ENCODE data around the gene DCHS1. TPM values are rescaled to one million over a fixed set of nuclear protein-coding genes. Genes with fewer than 3 reads are reported as not detected.

Gene DCHS1
- total and polyA plus RNA-seq, 2 of the 13 experiments (the other 11 are each of a cell fraction or from before 2014, with no cell fraction given), result under 0.01 to 0.03 TPM

DNA sequence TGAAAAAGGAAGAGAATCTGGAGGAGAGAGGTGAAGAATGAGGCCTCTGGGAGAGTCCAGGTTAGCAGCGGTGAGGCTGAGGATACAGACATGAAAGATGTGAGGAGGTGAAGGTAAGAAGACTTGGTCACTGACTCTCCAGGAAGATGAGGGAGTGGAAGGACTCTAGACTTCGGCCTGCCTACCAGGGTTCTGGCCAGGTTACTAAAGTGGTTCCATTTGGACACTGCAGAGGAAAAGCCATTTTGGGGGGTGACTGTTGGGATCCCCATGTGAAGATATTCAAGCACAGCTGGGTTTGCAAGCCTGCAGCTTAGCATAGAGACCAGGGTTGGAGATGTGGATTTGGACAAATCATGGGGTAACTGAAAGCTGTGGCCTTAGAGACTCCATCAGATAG lies 7.8 kb downstream of the DCHS1 start (continued):
- TF ChIP-seq, protein P1, sequence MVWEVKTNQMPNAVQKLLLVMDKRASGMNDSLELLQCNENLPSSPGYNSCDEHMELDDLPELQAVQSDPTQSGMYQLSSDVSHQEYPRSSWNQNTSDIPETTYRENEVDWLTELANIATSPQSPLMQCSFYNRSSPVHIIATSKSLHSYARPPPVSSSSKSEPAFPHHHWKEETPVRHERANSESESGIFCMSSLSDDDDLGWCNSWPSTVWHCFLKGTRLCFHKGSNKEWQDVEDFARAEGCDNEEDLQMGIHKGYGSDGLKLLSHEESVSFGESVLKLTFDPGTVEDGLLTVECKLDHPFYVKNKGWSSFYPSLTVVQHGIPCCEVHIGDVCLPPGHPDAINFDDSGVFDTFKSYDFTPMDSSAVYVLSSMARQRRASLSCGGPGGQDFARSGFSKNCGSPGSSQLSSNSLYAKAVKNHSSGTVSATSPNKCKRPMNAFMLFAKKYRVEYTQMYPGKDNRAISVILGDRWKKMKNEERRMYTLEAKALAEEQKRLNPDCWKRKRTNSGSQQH (CRISPR knock-in tag; IDR thresholded peaks at IDR 0.05; ENCODE audit: low read depth), result no peak
- TF ChIP-seq, protein P2, sequence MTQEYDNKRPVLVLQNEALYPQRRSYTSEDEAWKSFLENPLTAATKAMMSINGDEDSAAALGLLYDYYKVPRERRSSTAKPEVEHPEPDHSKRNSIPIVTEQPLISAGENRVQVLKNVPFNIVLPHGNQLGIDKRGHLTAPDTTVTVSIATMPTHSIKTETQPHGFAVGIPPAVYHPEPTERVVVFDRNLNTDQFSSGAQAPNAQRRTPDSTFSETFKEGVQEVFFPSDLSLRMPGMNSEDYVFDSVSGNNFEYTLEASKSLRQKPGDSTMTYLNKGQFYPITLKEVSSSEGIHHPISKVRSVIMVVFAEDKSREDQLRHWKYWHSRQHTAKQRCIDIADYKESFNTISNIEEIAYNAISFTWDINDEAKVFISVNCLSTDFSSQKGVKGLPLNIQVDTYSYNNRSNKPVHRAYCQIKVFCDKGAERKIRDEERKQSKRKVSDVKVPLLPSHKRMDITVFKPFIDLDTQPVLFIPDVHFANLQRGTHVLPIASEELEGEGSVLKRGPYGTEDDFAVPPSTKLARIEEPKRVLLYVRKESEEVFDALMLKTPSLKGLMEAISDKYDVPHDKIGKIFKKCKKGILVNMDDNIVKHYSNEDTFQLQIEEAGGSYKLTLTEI (CRISPR knock-in tag; conservative IDR thresholded peaks at IDR 0.05), result no peak
- TF ChIP-seq, protein P3, sequence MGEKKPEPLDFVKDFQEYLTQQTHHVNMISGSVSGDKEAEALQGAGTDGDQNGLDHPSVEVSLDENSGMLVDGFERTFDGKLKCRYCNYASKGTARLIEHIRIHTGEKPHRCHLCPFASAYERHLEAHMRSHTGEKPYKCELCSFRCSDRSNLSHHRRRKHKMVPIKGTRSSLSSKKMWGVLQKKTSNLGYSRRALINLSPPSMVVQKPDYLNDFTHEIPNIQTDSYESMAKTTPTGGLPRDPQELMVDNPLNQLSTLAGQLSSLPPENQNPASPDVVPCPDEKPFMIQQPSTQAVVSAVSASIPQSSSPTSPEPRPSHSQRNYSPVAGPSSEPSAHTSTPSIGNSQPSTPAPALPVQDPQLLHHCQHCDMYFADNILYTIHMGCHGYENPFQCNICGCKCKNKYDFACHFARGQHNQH (CRISPR knock-in tag; IDR thresholded peaks at IDR 0.05), result no peak
- TF ChIP-seq SETDB1 (CRISPR knock-in tag; IDR thresholded peaks at IDR 0.05; ENCODE audit: borderline replicate concordance), result no peak

DNA sequence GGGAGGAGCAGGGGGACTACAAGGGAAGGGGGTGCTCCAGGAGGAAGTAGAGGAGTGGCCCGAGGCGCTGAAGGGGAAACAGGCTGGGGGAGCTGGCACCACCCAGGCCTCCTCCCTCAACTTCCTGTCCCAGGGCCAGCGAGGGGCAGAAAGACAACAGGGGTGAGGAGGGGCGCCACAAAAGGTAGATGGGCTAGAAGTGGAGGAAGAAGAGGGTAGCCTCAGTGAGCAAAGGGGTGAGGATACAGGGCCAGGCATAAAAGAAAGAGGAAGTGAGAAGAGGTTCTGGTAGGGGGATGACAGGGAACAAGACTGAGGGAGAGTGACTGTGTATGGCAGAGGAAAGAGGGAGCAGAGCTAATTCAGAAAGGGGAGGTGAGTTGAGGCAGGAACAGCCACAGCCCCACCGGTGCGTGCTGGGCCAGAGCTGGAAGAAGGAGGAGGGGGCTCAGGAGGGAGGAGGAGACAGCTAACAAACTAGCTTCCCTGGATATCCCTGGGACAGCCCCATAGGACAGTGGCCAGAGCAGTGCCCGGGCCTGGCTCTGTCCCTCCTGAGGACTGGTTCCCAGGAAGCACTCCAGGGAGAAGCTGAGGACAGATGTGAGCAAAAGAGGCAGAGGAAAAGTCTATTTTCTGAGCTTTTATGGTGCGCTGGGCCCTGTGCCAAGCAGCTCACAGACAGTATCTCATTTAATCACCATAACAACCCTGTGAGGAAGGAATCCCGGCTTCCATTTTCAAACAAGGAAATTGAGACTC lies 8.5 kb downstream of the DCHS1 start:
- Histone ChIP-seq H3K4me2 (ENCODE audit: low read depth, low read length) (no peak overlapping the region), H3K27ac (ENCODE audit: extremely low read length, insufficient read depth, low read length) (no peak overlapping the region), H3K9me3 (ENCODE audit: low read length) (no peaks in the 10 kb centered on the region), H3K4me1 (ENCODE audit: insufficient read depth, low read length) (no peaks in the 10 kb centered on the region), H3K79me2 (ENCODE audit: insufficient read depth, low read length) (no peaks in the 10 kb centered on the region), H3K9ac (ENCODE audit: insufficient read depth, low read depth, low read length) (no peak overlapping the region), H3K27me3 (ENCODE audit: control insufficient read depth in 1 of 2, insufficient read depth in 2 of 2, low read length in 2 of 2) (peaks cover 3 to 99% of the 10 kb centered on the region in 2 experiments; a peak in 4 of 5 replicates), H2AFZ (ENCODE audit: low read length) (no peak overlapping the region), H4K20me1 (ENCODE audit: insufficient read depth, low read length) (no peaks in the 10 kb centered on the region; the same call in 1 of the 2 replicates), H3K4me3 (replicated peaks in 1 of 3; ENCODE audit: insufficient read depth in 1 of 3, low read depth in 2 of 3, low read length in 3 of 3) (no peak overlapping the region), H3K36me3 (replicated peaks in 1 of 2; ENCODE audit: control insufficient read depth in 1 of 2, insufficient read depth in 2 of 2, low read length in 2 of 2) (no peaks in the 10 kb centered on the region)
- ATAC-seq, result no peak
- no TSS peak for BruUV-seq (replicated peaks)
- FAIRE-seq, result no peak
- WGBS (ENCODE audit: low lambda C conversion rate), result 24% methylated on average over 9 of the region's 9 CpGs
- in situ Hi-C loops (cut with HindIII; ENCODE audit: extremely low pct_ligation_motif_present, low pct_unique_long_range_greater_than_20kb), result no loop called here
- ChIA-PET POLR2A (no interaction called here), CTCF (ENCODE audit: low intra/inter-chr PET ratio, low total read pairs) (no interaction called here)
- intact Hi-C loops (cut with micrococcal nuclease; ENCODE audit: unreplicated experiment), result loop anchor here (1.0 kb wide), 1 partner anchor 23 kb away; no protein-coding TSS in a partner anchor
- DNase-seq (ENCODE audit: low spot score), result no peak
- TF ChIP-seq, protein P4, sequence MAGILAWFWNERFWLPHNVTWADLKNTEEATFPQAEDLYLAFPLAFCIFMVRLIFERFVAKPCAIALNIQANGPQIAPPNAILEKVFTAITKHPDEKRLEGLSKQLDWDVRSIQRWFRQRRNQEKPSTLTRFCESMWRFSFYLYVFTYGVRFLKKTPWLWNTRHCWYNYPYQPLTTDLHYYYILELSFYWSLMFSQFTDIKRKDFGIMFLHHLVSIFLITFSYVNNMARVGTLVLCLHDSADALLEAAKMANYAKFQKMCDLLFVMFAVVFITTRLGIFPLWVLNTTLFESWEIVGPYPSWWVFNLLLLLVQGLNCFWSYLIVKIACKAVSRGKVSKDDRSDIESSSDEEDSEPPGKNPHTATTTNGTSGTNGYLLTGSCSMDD (CRISPR knock-in tag; IDR thresholded peaks at IDR 0.05), result no peak
- TF ChIP-seq ZNF253 (CRISPR knock-in tag; IDR thresholded peaks at IDR 0.05; ENCODE audit: borderline replicate concordance) (no peak), ATF7-NPFF (CRISPR knock-in tag; IDR thresholded peaks at IDR 0.05; ENCODE audit: low read depth) (no peak), ATAD3A (CRISPR knock-in tag; IDR thresholded peaks at IDR 0.05) (no peak), ZNF747 (CRISPR knock-in tag; IDR thresholded peaks at IDR 0.05; ENCODE audit: borderline replicate concordance) (no peak), MEIS2 (CRISPR knock-in tag; IDR thresholded peaks at IDR 0.05) (no peak), ELF1 (CRISPR knock-in tag; IDR thresholded peaks at IDR 0.05) (no peak)
- TF ChIP-seq, protein P5, sequence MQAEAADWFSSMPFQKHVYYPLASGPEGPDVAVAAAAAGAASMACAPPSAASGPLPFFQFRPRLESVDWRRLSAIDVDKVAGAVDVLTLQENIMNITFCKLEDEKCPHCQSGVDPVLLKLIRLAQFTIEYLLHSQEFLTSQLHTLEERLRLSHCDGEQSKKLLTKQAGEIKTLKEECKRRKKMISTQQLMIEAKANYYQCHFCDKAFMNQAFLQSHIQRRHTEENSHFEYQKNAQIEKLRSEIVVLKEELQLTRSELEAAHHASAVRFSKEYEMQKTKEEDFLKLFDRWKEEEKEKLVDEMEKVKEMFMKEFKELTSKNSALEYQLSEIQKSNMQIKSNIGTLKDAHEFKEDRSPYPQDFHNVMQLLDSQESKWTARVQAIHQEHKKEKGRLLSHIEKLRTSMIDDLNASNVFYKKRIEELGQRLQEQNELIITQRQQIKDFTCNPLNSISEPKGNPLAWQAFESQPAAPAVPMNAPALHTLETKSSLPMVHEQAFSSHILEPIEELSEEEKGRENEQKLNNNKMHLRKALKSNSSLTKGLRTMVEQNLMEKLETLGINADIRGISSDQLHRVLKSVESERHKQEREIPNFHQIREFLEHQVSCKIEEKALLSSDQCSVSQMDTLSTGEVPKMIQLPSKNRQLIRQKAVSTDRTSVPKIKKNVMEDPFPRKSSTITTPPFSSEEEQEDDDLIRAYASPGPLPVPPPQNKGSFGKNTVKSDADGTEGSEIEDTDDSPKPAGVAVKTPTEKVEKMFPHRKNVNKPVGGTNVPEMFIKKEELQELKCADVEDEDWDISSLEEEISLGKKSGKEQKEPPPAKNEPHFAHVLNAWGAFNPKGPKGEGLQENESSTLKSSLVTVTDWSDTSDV (CRISPR knock-in tag; IDR thresholded peaks at IDR 0.05), result no peak
